ENCODE measurements around the gene ACADS.

- no peak for TF ChIP-seq ATF2 (CRISPR knock-in tag; IDR thresholded peaks at IDR 0.05; ENCODE audit: borderline replicate concordance, low read depth)
- TF ChIP-seq CTCF (IDR thresholded peaks at IDR 0.05), result no peak
- no peak for TF ChIP-seq USF2 (CRISPR knock-in tag; IDR thresholded peaks at IDR 0.05)
- TF ChIP-seq MYBL2 (CRISPR knock-in tag; IDR thresholded peaks at IDR 0.05), result no peak
- no peak for TF ChIP-seq ATF3 (CRISPR knock-in tag; conservative IDR thresholded peaks at IDR 0.05)
- TF ChIP-seq NR2C2 (CRISPR knock-in tag; IDR thresholded peaks at IDR 0.05), result no peak
- TF ChIP-seq ESRRA (CRISPR knock-in tag; IDR thresholded peaks at IDR 0.05; ENCODE audit: borderline replicate concordance), result no peak
- no peak for TF ChIP-seq CBFB (CRISPR knock-in tag; IDR thresholded peaks at IDR 0.05; ENCODE audit: low read depth)
- TF ChIP-seq MXD4 (CRISPR knock-in tag; IDR thresholded peaks at IDR 0.05; ENCODE audit: borderline replicate concordance), result no peak
These were observed 16.1 kb downstream of the ACADS start for GRCh38 chr12:120741476-120742421.

All from WTC11 (cell line).